ENCODE measurements around the gene GLCCI1.

DNA sequence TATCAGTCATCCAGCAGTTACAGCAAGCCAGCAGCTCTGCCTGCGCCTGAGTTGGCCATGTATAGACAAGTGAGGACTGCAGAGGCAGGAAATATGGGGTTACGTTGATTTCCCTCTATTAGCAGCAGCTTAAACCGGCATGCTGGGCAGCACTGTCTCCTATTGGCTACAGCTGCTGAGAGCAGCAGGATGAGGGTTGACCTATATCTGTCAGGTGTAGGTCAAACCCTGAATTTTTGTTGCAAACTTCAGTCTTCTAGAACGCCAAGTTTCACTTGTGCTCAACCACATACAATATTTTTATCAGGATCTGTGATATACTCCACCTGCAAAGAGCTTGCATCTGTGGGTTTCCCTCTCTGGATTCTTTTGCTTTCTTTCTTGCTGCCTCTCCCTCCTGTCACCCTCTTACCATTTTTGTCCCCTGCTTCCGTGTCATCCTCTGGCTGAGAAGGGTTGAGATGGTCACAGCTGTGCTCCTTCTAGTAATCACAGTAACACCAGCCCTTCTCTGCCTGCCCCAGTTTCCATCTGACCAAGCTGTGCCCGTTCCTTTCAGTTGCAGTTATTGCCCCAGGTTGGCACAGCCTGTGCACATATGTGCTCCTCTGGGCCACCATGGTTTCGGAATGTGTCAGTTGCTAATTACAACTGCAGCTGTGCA lies 23.8 kb upstream of the GLCCI1 start:
- TF ChIP-seq, protein P1, sequence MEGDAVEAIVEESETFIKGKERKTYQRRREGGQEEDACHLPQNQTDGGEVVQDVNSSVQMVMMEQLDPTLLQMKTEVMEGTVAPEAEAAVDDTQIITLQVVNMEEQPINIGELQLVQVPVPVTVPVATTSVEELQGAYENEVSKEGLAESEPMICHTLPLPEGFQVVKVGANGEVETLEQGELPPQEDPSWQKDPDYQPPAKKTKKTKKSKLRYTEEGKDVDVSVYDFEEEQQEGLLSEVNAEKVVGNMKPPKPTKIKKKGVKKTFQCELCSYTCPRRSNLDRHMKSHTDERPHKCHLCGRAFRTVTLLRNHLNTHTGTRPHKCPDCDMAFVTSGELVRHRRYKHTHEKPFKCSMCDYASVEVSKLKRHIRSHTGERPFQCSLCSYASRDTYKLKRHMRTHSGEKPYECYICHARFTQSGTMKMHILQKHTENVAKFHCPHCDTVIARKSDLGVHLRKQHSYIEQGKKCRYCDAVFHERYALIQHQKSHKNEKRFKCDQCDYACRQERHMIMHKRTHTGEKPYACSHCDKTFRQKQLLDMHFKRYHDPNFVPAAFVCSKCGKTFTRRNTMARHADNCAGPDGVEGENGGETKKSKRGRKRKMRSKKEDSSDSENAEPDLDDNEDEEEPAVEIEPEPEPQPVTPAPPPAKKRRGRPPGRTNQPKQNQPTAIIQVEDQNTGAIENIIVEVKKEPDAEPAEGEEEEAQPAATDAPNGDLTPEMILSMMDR (IDR thresholded peaks at IDR 0.05 in 2 of 3, conservative IDR thresholded peaks at IDR 0.05 in 1 of 3; ENCODE audit: borderline replicate concordance in 1 of 3, insufficient read depth in 1 of 3, low read depth in 2 of 3, low read length in 2 of 3) = no peak
- TF ChIP-seq, protein P2, sequence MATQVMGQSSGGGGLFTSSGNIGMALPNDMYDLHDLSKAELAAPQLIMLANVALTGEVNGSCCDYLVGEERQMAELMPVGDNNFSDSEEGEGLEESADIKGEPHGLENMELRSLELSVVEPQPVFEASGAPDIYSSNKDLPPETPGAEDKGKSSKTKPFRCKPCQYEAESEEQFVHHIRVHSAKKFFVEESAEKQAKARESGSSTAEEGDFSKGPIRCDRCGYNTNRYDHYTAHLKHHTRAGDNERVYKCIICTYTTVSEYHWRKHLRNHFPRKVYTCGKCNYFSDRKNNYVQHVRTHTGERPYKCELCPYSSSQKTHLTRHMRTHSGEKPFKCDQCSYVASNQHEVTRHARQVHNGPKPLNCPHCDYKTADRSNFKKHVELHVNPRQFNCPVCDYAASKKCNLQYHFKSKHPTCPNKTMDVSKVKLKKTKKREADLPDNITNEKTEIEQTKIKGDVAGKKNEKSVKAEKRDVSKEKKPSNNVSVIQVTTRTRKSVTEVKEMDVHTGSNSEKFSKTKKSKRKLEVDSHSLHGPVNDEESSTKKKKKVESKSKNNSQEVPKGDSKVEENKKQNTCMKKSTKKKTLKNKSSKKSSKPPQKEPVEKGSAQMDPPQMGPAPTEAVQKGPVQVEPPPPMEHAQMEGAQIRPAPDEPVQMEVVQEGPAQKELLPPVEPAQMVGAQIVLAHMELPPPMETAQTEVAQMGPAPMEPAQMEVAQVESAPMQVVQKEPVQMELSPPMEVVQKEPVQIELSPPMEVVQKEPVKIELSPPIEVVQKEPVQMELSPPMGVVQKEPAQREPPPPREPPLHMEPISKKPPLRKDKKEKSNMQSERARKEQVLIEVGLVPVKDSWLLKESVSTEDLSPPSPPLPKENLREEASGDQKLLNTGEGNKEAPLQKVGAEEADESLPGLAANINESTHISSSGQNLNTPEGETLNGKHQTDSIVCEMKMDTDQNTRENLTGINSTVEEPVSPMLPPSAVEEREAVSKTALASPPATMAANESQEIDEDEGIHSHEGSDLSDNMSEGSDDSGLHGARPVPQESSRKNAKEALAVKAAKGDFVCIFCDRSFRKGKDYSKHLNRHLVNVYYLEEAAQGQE (IDR thresholded peaks at IDR 0.05; ENCODE audit: low read depth) = no peak
- TF ChIP-seq POLR2AphosphoS5 (IDR thresholded peaks at IDR 0.05; ENCODE audit: low read depth, low read length) (no peak), RAD21 (IDR thresholded peaks at IDR 0.05; ENCODE audit: low read depth) (no peak), POLR2A (IDR thresholded peaks at IDR 0.05; ENCODE audit: borderline replicate concordance, extremely low read depth, insufficient read depth, insufficient read length) (no peak), EZH2 (IDR thresholded peaks at IDR 0.05) (no peak), EZH2phosphoT487 (IDR thresholded peaks at IDR 0.05; ENCODE audit: borderline replicate concordance) (no peak), CEBPB (IDR thresholded peaks at IDR 0.05; ENCODE audit: low read depth) (no peak), JUND (IDR thresholded peaks at IDR 0.05) (no peak), ZFX (IDR thresholded peaks at IDR 0.05) (no peak)
- TF ChIP-seq, protein P3, sequence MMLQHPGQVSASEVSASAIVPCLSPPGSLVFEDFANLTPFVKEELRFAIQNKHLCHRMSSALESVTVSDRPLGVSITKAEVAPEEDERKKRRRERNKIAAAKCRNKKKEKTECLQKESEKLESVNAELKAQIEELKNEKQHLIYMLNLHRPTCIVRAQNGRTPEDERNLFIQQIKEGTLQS (IDR thresholded peaks at IDR 0.05) = no peak
- TF ChIP-seq, protein P4, sequence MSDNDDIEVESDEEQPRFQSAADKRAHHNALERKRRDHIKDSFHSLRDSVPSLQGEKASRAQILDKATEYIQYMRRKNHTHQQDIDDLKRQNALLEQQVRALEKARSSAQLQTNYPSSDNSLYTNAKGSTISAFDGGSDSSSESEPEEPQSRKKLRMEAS (IDR thresholded peaks at IDR 0.05) = no peak

All from HCT116 (cell line).